ENCODE data around the gene SMAD3. TPM values are rescaled to one million over a fixed set of nuclear protein-coding genes. Genes with fewer than 3 reads are reported as not detected.

The SMAD3 gene
- total RNA-seq, 1 experiment from 2014 or later, result 89.2 TPM

DNA sequence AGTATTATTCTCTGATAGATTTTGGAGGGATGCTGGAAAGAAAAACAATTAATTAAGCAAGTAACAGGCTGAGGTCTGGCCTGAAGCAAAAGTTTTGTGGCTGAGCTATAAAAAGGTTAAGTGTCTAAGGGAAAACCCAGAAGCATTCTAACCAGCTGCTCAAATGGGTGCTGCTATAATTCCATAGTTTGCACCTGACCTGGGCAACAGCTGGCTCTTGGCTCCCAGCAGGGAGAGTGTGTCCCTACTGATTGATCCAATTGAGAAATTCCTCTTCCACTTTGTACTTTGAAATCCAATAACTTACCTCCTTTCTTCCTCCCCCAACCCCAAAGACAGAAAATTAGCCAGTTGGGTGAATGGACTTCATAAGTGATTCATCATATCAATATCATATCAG is 27.7 kb upstream of the SMAD3 start:
- Histone ChIP-seq H3K4me1 (ENCODE audit: control insufficient read depth in 1 of 2, insufficient read depth in 2 of 2, low read length in 2 of 2) (peaks cover 0 to 18% of the 10 kb centered on the region in 2 experiments; a peak in 3 of 4 replicates), H3K4me3 (replicated peaks in 1 of 2; ENCODE audit: low read depth in 1 of 2, low read length in 2 of 2) (no peak overlapping the region), H2AFZ (ENCODE audit: low read depth, low read length, poor library complexity, severe bottlenecking) (no peak overlapping the region), H3K27ac (ENCODE audit: low read depth, low read length) (no peak overlapping the region), H4K20me1 (ENCODE audit: insufficient read depth) (no peaks in the 10 kb centered on the region), H3K9ac (ENCODE audit: low read length) (0 out of 2 replicates have a peak overlapping the region, but pooled peaks have one; percentile 3), H3K27me3 (ENCODE audit: insufficient read depth, low read length) (no peaks in the 10 kb centered on the region), H3K36me3 (ENCODE audit: control insufficient read depth in 1 of 2, insufficient read depth in 2 of 2, low read length in 2 of 2) (no peaks in the 10 kb centered on the region), H3K4me2 (ENCODE audit: low read length) (no peak overlapping the region), H3K9me3 (ENCODE audit: control insufficient read depth in 1 of 2, insufficient read depth in 1 of 2, low read depth in 1 of 2, low read length in 2 of 2) (no peaks in the 10 kb centered on the region), H3K79me2 (ENCODE audit: insufficient read depth, low read length) (no peaks in the 10 kb centered on the region), H3K9me2 (ENCODE audit: insufficient read depth) (no peaks in the 10 kb centered on the region)
- TF ChIP-seq CBX3 (IDR thresholded peaks at IDR 0.05; ENCODE audit: low read depth) (no peak), POLR2AphosphoS5 (IDR thresholded peaks at IDR 0.05; ENCODE audit: low read depth, low read length) (no peak), CEBPB (IDR thresholded peaks at IDR 0.05; ENCODE audit: low read depth) (no peak), ZNF274 (IDR thresholded peaks at IDR 0.05; ENCODE audit: low read depth, low read length) (no peak), SP1 (IDR thresholded peaks at IDR 0.05; ENCODE audit: low read depth) (no peak), FOSL1 (IDR thresholded peaks at IDR 0.05; ENCODE audit: low read depth) (no peak)
- TF ChIP-seq, protein P1, sequence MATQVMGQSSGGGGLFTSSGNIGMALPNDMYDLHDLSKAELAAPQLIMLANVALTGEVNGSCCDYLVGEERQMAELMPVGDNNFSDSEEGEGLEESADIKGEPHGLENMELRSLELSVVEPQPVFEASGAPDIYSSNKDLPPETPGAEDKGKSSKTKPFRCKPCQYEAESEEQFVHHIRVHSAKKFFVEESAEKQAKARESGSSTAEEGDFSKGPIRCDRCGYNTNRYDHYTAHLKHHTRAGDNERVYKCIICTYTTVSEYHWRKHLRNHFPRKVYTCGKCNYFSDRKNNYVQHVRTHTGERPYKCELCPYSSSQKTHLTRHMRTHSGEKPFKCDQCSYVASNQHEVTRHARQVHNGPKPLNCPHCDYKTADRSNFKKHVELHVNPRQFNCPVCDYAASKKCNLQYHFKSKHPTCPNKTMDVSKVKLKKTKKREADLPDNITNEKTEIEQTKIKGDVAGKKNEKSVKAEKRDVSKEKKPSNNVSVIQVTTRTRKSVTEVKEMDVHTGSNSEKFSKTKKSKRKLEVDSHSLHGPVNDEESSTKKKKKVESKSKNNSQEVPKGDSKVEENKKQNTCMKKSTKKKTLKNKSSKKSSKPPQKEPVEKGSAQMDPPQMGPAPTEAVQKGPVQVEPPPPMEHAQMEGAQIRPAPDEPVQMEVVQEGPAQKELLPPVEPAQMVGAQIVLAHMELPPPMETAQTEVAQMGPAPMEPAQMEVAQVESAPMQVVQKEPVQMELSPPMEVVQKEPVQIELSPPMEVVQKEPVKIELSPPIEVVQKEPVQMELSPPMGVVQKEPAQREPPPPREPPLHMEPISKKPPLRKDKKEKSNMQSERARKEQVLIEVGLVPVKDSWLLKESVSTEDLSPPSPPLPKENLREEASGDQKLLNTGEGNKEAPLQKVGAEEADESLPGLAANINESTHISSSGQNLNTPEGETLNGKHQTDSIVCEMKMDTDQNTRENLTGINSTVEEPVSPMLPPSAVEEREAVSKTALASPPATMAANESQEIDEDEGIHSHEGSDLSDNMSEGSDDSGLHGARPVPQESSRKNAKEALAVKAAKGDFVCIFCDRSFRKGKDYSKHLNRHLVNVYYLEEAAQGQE (IDR thresholded peaks at IDR 0.05; ENCODE audit: low read depth), result no peak
- TF ChIP-seq, protein P2, sequence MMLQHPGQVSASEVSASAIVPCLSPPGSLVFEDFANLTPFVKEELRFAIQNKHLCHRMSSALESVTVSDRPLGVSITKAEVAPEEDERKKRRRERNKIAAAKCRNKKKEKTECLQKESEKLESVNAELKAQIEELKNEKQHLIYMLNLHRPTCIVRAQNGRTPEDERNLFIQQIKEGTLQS (IDR thresholded peaks at IDR 0.05), result no peak
- no TSS peak for BruUV-seq (replicated peaks)
- intact Hi-C loops (cut with micrococcal nuclease), result no loop called here
- ATAC-seq, result no peak
- ChIA-PET CTCF (interaction anchor here (0.8 kb wide), 1 partner anchor 91 kb away, joined by 3 read pairs; no protein-coding TSS in a partner anchor), POLR2A (interaction anchor here (0.6 kb wide), 1 partner anchor 413 kb away, joined by 3 read pairs; no protein-coding TSS in a partner anchor), RAD21 (ENCODE audit: low non-redundant PET in 1 of 2, low total read pairs in 2 of 2, uncharacterized antibody in 2 of 2, unreplicated experiment in 2 of 2) (interaction anchor here (0.6 to 1.4 kb wide), 3 partner anchors 10 to 91 kb away, joined by 3 to 4 read pairs (median 4); no protein-coding TSS in a partner anchor)
- DNase-seq (ENCODE audit: low read depth, low spot score), result no peak
